Nephron progenitor cell (in vitro differentiated cells): ENCODE results near the gene CD79A.

Experiments
- DNase-seq: peaks from one replicate; pipeline ENCODE4 v3.0.0; 2021
- H3K27ac Mint-ChIP-seq: 2 replicates; pipeline ENCODE4 v1.8.0; 2021; ENCODE audit warnings: mild to moderate bottlenecking, moderate library complexity, mixed read lengths
- H3K27me3 Mint-ChIP-seq: 2 replicates; pipeline ENCODE4 v1.8.0; 2021; ENCODE audit warnings: mild to moderate bottlenecking, low read depth, mixed read lengths; ENCODE audit not compliant: poor library complexity
- H3K36me3 Mint-ChIP-seq: 2 replicates; pipeline ENCODE4 v1.8.0; 2021; ENCODE audit warnings: low read depth, mixed read lengths
- H3K4me1 Mint-ChIP-seq: 2 replicates; pipeline ENCODE4 v1.8.0; 2021; ENCODE audit warnings: mixed read lengths
- H3K4me3 Mint-ChIP-seq: 2 replicates; pipeline ENCODE4 v1.8.0; 2021; ENCODE audit warnings: mild to moderate bottlenecking, moderate library complexity, mixed read lengths
- H3K9me3 Mint-ChIP-seq: 2 replicates; pipeline ENCODE4 v1.8.0; 2021; ENCODE audit warnings: mild to moderate bottlenecking, moderate library complexity, mixed read lengths
- CTCF ChIP-seq: fragments of 200-600 bp; sonication (generic); IDR thresholded peaks from 2 replicates; pipeline ENCODE4 v1.5.0; 2021; ENCODE audit warnings: antibody characterized with exemption

Gene CD79A

GRCh38 chr19:41928754-41929535 lies 51.9 kb downstream of the CD79A start:
- peaks cover 43% of the 10 kb centered on the region for H3K4me1 Mint-ChIP-seq
- H3K27ac Mint-ChIP-seq = no peak overlapping the region
- H3K27me3 Mint-ChIP-seq = no peaks in the 10 kb centered on the region
- no peaks in the 10 kb centered on the region for H3K9me3 Mint-ChIP-seq
- peak overlapping the region; percentile 76 for H3K4me3 Mint-ChIP-seq
- no peak for DNase-seq
- TF ChIP-seq CTCF = no peak
- no peaks in the 10 kb centered on the region for H3K36me3 Mint-ChIP-seq

- Mint-ChIP-seq H3K4me3 (peak overlapping the region; percentile 15), H3K27me3 (no peaks in the 10 kb centered on the region), H3K36me3 (no peaks in the 10 kb centered on the region), H3K27ac (no peak overlapping the region), H3K4me1 (peaks cover 47% of the 10 kb centered on the region), H3K9me3 (no peaks in the 10 kb centered on the region)
- no peak for DNase-seq
- TF ChIP-seq CTCF = no peak
Measured at GRCh38 chr19:41929536-41930071, 52.5 kb downstream of the CD79A start.

GRCh38 chr19:41930322-41930722 lies 53.2 kb downstream of the CD79A start:
- H3K9me3 Mint-ChIP-seq = no peaks in the 10 kb centered on the region
- no peaks in the 10 kb centered on the region for H3K36me3 Mint-ChIP-seq
- TF ChIP-seq CTCF = no peak
- DNase-seq = no peak
- no peak overlapping the region for H3K27ac Mint-ChIP-seq
- no peaks in the 10 kb centered on the region for H3K27me3 Mint-ChIP-seq
- peaks cover 54% of the 10 kb centered on the region for H3K4me1 Mint-ChIP-seq
- H3K4me3 Mint-ChIP-seq = peak overlapping the region; percentile 15
